Esophagus squamous epithelium (tissue), 5 donors: ENCODE measurements around the gene ETV6. TPM values are rescaled to one million over a fixed set of nuclear protein-coding genes. Genes with fewer than 3 reads are reported as not detected.

ENCODE experiments used
- DNase-seq: peaks from one replicate; lab custom pipeline; 2025; lab: John Stamatoyannopoulos, UW
- H3K27ac ChIP-seq, 4 donors: fragments of 200-600 bp; sonication (generic); one replicate each; pipeline ENCODE4 v1.5.1; 2016 to 2019; ENCODE audit warnings: mild to moderate bottlenecking in 1 of 4
- H3K27me3 ChIP-seq, 4 donors: fragments of 200-600 bp; sonication (generic); 1 replicate in 3 of 4; 2 replicates in 1 of 4; pipeline versions ENCODE4 v1.5.1 to v1.6.0; 2017 to 2021; ENCODE audit warnings: antibody characterized with exemption in 1 of 4
- H3K36me3 ChIP-seq, 3 donors: fragments of 200-600 bp; sonication (generic); one replicate each; pipeline ENCODE4 v1.5.1; 2016 to 2019
- H3K4me1 ChIP-seq, 3 donors: fragments of 200-600 bp; sonication (generic); one replicate each; pipeline ENCODE4 v1.5.1; 2017 to 2019
- H3K4me3 ChIP-seq, 4 donors: fragments of 200-600 bp; sonication (generic); 1 replicate in 3 of 4; 2 replicates in 1 of 4; pipeline ENCODE4 v1.5.1; 2016 to 2019; ENCODE audit warnings: mild to moderate bottlenecking in 2 of 4, moderate library complexity in 1 of 4
- H3K9me3 ChIP-seq, 3 donors: fragments of 200-600 bp; sonication (generic); one replicate each; pipeline ENCODE4 v1.5.1; 2016 to 2019
- POLR2A ChIP-seq, 4 donors: fragments of 450-650 bp; IDR thresholded peaks; one replicate each; pipeline ENCODE4 v1.6.1; 2017; ENCODE audit warnings: antibody characterized with exemption in 4 of 4, mild to moderate bottlenecking in 4 of 4, moderate library complexity in 3 of 4
- WGBS, 2 donors: methylation state at CpG; one replicate each; pipeline ENCODE4 v1.1.5; 2018; 5-methylcytosine and 5-hydroxymethylcytosine counted together
- intact Hi-C: fragments of 100-400 bp; cut with DNase I; formaldehyde crosslinking; loops from one replicate; pipeline ENCODE4 v1.15.0; 2022
- total RNA-seq, 4 donors: library from RNA; depleted of rRNA; stranded (reverse); fragments of >200 nt; gene quantifications; one replicate each; pipeline ENCODE4 v1.1.0, GENCODE V29; 2016
- TF ChIP-seq, protein P1 (sequence below), 6 experiments: fragments of 450-650 bp in 4 of 6; fragments of 200-600 bp in 2 of 6; sonication (generic) in 2 of 6; IDR thresholded peaks; one replicate each; pipeline ENCODE4 v1.5.1; 2016 to 2019; ENCODE audit warnings: antibody characterized with exemption in 6 of 6, mild to moderate bottlenecking in 4 of 6, moderate library complexity in 4 of 6
- donor health status: DM: yes; HTN: yes; CAD: no.

Gene ETV6
- total RNA-seq, 4 donors from 2014 or later, result 11.3 to 17.3 (median 13.8) TPM

DNA sequence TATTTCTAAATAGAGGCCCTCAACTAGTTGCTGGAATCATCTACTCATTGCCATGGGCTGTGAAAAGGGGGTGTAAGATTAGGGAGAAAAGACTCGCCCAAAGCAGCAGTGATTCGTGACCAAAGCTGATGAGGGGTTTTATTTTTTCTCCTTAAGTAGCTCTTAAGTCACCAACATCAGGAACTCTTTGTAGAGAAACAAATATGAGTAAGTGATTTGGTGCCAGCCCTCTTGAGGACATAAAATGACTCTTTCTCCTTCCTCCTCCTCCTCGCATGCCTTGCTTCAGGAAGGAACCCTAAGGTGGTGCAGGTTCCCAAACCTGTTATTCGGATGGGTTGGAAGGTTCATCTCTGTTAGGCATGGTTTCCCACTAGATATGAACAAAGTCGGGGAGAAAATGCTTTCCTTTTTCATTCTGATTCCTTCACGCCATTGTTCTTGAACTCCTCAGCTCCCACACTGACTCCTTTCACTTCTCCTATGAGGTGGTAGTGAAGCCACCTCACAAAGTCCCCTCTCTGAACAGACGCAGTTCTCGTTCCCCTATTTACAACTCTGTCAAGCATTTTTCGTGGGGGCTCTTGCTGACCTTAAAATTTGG is 113.4 kb downstream of the ETV6 start:
- DNase-seq, result no peak
- Histone ChIP-seq H3K27me3 (no peaks in the 10 kb centered on the region), H3K9me3 (no peaks in the 10 kb centered on the region), H3K4me1 (peaks cover 16 to 72% (median 27%) of the 10 kb centered on the region in 3 donors), H3K27ac (peak overlapping the region; percentile 23 to 87 (median 81)), H3K4me3 (no peak overlapping the region), H3K36me3 (no peaks in the 10 kb centered on the region)
- TF ChIP-seq POLR2A (IDR thresholded peaks at IDR 0.05), result no peak
- TF ChIP-seq, protein P1, sequence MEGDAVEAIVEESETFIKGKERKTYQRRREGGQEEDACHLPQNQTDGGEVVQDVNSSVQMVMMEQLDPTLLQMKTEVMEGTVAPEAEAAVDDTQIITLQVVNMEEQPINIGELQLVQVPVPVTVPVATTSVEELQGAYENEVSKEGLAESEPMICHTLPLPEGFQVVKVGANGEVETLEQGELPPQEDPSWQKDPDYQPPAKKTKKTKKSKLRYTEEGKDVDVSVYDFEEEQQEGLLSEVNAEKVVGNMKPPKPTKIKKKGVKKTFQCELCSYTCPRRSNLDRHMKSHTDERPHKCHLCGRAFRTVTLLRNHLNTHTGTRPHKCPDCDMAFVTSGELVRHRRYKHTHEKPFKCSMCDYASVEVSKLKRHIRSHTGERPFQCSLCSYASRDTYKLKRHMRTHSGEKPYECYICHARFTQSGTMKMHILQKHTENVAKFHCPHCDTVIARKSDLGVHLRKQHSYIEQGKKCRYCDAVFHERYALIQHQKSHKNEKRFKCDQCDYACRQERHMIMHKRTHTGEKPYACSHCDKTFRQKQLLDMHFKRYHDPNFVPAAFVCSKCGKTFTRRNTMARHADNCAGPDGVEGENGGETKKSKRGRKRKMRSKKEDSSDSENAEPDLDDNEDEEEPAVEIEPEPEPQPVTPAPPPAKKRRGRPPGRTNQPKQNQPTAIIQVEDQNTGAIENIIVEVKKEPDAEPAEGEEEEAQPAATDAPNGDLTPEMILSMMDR (IDR thresholded peaks at IDR 0.05), result no peak
- WGBS, 2 donors, result 63 to 76% methylated on average over 9 of the region's 9 CpGs
- intact Hi-C loops, result no loop called here

DNA sequence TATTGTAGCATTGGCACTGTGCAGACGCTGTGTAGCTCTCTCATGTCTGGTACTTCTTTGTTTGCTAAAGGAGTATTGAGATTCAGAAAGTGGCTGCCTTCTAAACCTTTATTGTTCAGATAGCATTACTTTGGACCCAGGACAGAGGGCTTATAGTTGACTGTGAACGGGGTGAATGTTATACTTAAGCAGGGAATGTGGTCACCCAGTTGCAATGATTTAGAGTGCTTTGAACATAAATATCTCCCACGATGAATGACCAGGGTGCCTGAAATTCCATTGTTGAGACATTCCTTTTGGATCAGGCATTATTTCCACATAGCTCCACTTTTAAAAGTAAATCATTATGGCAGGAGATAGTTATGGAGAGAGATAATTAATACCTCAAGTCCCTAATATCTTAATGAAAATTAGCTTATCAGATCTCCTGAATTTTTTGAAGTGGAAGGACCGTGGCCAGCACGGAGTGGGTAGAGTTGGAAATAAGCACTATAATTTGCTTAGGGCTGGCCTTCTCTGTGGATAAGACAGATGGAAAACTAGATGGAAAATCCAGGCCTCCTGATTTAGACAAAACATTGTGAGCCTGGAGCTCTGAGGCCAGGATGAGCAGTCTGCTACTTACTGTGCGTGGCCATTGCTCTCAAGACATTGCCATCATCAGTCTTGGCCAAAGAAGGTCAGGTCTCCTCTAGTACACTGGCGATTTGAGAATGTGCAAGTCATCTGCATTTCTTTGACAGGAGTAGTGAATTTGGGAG is 114.5 kb downstream of the ETV6 start:
- no peak for DNase-seq
- intact Hi-C loops, result no loop called here
- Histone ChIP-seq H3K27me3 (no peaks in the 10 kb centered on the region), H3K27ac (peak overlapping the region; percentile 28 to 87 (median 81)), H3K4me3 (no peak overlapping the region), H3K36me3 (no peaks in the 10 kb centered on the region), H3K4me1 (peaks cover 10 to 72% (median 16%) of the 10 kb centered on the region in 3 donors), H3K9me3 (no peaks in the 10 kb centered on the region)
- no peak for TF ChIP-seq POLR2A (IDR thresholded peaks at IDR 0.05)
- TF ChIP-seq, protein P1 (IDR thresholded peaks at IDR 0.05), result no peak
- 66 to 82% methylated on average over 7 of the region's 7 CpGs for WGBS, 2 donors

DNA sequence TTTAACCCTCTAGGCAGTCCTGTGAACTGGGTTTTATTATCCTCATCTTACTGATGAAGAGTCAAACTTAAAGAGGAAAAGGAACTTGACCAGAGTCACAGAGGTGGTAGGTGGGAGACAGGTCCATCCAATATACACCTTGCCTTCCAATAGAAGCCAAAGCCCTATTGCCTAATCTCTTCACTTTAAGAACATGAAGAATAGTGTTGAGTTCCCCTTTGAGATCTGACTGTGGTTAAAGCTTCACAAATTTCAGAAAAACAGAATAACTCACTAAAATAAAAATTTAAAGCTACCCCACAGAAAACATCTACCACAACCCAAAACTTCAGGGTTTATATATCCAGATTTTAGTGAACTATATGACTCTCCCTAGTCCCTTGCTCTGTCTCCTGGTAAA is 115.4 kb downstream of the ETV6 start:
- TF ChIP-seq POLR2A (IDR thresholded peaks at IDR 0.05), result no peak
- TF ChIP-seq, protein P1 (IDR thresholded peaks at IDR 0.05), result no peak
- Histone ChIP-seq H3K9me3 (no peaks in the 10 kb centered on the region), H3K27me3 (no peaks in the 10 kb centered on the region), H3K27ac (peak overlapping the region; percentile 69 to 87 (median 81)), H3K36me3 (no peaks in the 10 kb centered on the region), H3K4me1 (peaks cover 10 to 75% (median 16%) of the 10 kb centered on the region in 3 donors), H3K4me3 (no peak overlapping the region)
- intact Hi-C loops, result no loop called here
- DNase-seq, result no peak

DNA sequence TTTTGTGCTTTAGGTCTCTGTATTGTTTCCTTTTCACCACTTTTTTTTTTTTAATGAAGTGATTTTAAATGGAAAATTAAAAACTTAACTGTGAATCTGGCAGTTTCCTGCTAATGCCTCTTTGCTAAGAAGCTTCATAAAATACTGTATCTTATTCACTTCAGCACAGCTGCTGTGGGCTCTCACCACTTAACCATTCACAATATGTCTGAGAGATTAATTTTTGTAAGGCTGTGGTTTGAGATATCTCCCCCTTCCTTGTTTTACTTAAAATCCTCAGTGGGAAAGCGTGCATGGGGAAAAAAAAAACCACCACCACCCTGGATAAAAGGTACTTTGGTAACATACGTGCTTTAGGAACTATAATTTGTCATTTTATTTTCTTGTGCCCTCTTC is 115.9 kb downstream of the ETV6 start:
- H3K27ac ChIP-seq, result peak overlapping the region; percentile 69 to 87 (median 85)
- TF ChIP-seq, protein P1 (IDR thresholded peaks at IDR 0.05), result no peak
- TF ChIP-seq POLR2A (IDR thresholded peaks at IDR 0.05), result no peak
- 49 to 56% methylated on average over 2 of the region's 2 CpGs for WGBS, 2 donors
- H3K27me3 ChIP-seq, result no peaks in the 10 kb centered on the region
- H3K36me3 ChIP-seq, result peaks cover 0 to under 1% (median 0%) of the 10 kb centered on the region in 3 donors
- H3K4me1 ChIP-seq, result peaks cover 13 to 75% (median 16%) of the 10 kb centered on the region in 3 donors
- no peak overlapping the region for H3K4me3 ChIP-seq
- no peak for DNase-seq
- no peaks in the 10 kb centered on the region for H3K9me3 ChIP-seq
- intact Hi-C loops, result no loop called here
